AG20443 (cell line): ENCODE measurements around the gene SLC22A17.
A peak's percentile ranks its signal among the peaks of the same experiment; 100 is the strongest.
"Not testable (repeated sequence)": the region's sequence is repeated elsewhere in the genome, so short reads cannot be mapped to it uniquely, and the experiment has no call there.

ENCODE experiments used
- DNase-seq: peaks from one replicate; pipeline ENCODE4 v3.0.0; 2012; ENCODE audit warnings: low spot score, mixed read lengths

Gene SLC22A17

DNA sequence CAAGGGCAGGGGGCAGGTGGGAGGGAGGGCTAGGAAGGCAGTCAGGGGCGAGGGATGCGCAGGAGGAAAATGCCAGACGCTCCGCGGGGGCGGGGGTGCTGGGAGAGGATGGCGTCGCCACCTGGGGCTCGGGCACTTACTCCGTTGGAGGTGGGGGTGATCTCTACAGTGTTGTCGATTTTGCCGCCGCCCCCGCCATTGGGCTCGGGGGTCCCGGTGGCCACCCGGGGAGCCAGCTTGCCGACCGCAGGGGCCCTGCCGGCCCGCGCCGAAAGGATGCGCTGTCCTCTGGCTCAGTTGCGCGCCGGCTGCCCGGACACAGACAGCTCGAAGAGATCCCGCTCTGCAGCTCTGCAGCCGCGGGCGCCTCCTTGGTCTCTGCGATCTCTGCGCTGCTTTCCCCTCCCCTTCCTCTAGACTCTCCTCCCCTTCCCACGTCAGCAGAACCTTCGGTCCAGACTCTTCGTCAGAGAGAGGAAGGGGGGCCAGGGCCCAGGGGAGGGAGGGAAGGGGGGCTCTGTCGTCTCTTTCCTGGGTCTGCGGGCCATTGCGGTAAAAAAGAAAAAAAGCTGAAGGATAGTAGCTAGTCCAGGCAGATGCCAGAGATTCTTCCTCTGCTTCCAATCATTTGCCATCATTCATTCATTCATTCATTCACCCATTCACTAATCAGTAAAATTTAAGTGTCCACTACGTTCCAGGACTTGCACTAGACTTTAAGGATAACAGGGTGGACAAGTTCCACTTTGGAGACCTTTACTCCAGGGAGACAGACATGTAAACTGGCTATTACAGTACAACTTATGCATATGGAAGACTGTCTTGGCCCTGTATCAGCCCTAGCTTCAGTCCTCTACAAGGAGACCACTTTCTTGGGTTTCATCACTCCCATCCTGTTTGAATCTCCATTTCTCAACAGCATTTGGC, at the start of gene SLC22A17:
Gene SLC22A17 (minus strand): TSS at position 382 of the 927 bp plus-strand sequence.
- peak; percentile 95 for DNase-seq

- no peak for DNase-seq
Measured at GRCh38 chr14:23401291-23401690, 48.6 kb upstream of the SLC22A17 start.

DNA sequence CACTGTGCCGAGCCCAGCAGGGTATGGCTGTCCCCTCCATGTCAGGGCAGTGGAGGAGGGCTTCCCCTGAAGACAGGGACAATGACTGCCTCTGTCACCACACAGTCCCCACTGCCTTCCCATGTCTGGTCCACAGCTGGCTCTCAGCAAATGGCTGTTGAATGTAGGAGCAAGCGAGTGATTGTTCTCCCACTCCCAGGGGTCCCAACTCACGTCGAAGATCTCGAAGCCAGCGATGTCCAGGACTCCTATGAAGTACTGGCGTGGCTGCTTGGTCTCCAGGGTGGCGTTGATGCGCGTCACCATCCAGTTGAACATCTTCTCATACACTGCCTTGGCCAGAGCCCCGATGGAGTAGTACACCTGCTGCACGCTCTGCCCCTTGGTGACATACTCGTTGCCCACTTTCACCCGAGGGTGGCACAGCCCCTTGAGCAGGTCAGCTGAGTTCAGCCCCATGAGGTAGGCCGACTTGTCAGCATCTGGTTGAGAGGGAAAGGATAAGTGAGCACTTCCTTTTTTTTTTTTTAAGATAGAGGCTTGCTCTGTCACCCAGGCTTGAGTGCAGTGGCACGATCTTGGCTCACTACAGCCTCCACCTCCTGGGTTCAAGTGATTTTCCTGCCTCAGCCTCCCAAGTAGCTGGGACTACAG, 47.9 kb upstream of the SLC22A17 start:
- DNase-seq, result not testable (repeated sequence)

DNA sequence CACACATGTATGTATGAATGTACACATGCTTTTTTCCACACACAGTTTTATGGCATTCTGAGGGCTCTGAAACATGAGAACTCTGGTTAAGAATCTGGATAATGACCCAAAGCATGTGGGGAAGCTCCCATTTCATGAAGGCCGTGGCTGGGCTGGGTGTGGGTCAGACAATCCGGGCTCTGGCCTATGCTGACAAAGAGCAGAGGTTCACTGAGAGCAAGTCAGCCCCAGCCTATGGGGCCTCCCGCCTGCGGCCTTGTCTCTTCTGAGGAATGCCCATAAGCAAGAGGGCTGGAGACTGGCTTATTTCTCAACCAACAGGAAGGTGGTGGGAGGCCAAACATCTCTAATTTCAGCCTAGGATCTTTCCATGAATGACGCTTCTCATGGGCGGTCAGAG, 46.9 kb upstream of the SLC22A17 start:
- DNase-seq, result no peak

DNA sequence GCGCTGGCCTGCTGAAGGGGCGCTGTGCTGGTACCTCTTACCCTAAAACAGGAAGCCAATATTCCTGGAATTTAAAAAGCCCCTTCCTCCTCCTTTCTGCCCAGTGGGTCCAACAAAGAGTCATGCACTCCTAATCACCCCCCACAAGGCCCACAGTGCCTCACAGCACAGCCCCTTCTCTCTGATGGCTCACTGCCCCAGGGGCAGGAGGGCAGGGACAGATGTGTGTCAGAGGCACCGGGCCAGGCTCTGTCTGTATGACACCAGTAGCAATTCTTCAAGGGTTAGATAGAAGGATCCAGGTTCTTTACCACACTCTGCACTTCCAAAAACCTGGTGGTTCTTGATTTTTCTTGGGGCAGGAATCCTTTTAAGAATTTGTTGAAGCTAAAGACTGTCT, 46.4 kb upstream of the SLC22A17 start:
- no peak for DNase-seq

- no peak for DNase-seq
Measured at GRCh38 chr14:23398348-23398747, 45.7 kb upstream of the SLC22A17 start.

DNA sequence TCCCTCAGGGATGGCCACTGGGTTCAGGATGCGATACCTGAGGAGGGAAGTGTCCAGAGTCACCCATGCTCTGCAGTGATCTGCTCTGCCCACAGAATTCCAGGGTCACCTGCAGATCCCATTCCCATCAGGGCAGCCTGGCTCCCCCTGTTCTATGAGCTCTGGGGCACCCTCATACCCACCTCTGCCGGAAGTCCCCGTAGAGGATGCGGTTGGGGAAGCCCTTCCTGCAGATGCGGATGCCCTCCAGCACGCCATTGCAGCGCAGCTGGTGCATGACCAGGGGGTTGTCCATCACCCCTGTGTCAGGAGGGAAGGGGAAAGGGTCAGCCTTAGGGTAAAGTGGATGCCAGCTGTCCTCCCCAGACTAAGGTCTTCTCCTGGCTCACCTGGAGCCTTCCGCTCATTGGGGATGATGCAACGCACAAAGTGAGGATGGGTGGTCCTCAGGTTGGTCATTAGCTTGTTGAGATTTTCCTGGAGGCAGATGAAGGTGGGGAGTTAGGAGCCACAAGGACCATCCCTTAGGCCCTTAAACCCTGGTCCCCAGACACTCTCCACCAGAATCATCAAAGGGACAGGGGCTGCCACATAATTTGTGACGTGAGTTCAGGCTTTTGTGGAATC, 44.2 kb upstream of the SLC22A17 start:
- no peak for DNase-seq

- DNase-seq, result no peak
Measured at GRCh38 chr14:23396126-23396525, 43.4 kb upstream of the SLC22A17 start.

DNA sequence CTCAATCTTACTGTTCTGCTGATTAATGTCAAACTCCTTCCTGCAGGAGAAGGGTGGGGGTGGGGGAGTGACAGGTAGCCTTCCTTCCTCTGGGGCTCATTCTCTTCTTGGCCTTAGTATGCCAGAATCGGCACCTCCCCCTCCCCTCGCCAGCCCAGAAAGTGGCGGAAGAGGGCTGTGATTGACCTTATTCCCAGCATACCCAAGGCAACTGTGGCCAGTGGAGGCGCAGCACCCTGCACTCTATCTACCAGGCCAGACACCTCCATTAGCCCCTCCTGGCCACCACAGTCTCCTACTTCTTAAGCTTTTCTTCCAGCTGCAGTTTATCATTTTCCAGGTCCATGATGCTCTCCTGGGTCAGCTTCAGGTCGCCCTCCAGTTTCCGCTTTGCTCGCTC, 39.9 kb upstream of the SLC22A17 start:
- no peak for DNase-seq

DNA sequence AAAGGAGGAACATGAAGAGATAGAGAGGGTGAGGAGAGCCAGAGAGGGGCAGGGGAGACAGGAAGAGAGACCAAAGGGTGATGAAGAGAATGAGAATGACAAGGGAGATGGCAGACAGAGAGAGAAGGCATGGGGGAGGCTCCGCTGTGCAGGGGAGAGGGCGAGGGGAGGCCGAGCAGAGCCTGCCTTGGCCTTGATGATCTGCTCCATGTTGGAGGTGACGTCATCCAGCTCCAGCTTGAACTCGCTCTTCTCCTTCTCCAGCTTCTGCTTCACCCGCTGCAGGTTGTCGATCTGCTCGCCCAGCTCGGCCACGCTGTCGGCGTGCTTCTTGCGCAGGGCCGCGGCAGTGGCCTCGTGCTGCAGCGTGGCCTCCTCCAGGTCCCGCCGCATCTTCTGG, 37.2 kb upstream of the SLC22A17 start:
- not testable (repeated sequence) for DNase-seq

GRCh38 chr14:23389396-23389795, 36.7 kb upstream of the SLC22A17 start:
- DNase-seq, result no peak

DNA sequence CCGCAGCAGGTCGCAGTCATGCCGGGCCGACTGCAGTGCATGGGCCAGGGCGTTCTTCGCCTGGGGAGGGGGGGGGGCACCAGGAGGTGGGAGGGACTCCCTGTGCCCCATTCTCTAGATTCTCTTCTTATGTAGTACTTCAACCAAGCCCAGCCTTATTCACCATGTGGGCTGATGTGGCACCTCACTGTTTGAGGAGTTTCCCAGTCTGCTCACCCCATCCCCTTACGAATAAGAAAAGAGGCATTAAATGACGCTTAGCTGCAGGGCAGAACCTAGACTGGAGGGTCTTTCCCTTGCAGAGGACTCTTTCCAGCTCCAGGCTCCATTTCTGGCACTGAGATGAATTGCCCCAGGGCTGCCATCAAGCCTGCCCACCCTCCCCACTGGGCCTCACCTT, 36.3 kb upstream of the SLC22A17 start:
- no peak for DNase-seq

DNA sequence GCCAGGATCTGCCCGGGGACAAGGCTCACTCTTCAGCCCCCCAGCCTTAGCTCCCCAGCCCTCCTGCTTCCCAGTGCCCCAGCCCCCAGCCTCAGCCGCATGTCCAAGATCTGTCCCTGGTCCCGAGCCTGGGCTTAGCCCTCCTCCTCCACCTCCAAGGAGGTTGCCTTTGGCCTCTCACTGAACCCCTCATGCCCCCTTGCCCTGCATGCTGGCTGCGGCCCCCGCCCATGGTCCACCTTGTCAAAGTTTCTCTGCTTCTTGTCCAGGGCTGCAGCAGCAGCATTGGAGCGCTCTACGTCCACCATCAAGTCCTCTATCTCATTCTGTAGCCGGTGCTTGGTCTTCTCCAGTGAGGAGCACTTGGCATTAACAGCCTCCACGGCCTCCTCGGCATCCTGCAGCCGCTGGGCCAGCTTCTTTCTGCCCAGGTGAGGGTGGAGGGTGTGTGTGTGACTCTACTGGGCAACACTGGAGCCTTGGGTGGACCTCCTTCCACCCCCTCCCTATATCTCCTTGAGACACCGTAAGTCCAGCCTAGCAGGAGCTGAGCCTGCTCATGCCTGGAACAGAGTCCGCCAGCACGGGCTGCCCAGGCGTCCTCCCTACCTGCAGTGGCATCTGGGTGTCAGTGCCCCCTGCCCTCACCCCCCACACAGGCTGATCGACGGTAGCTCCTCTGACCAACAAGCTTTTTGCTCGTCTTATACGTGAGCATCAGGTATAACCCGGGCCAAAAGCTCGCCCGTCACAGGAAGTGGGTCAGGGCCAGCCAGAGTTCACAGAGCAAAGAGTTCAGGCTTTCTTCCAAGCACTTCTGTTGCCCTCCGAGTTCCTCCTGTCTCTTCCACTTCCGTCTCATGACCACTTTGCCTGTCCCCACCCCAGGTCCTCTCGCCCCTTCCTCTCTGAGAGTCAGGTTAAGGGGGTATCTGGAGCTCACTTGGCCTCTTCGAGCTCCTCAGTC, 35.5 kb upstream of the SLC22A17 start:
- DNase-seq, result no peak

- no peak for DNase-seq
Measured at GRCh38 chr14:23386999-23387398, 34.3 kb upstream of the SLC22A17 start.

DNA sequence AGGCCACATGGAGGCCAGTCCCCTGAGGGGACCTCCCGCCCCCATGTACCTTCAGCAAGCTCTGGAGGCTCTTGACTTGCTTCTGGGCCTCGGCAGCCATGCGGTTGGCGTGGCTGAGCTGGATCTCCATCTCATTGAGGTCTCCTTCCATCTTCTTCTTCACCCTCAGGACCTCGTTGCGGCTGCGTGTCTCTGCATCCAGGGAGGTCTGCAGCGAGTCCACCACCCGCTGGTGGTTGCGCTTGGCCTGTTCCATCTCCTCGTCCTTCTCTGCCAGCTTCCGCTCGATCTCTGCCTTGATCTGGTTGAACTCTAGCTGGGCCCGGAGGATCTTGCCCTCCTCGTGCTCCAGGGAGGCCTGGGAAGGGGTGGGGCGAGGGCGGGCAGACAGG, 33.6 kb upstream of the SLC22A17 start:
- DNase-seq, result not testable (repeated sequence)

DNA sequence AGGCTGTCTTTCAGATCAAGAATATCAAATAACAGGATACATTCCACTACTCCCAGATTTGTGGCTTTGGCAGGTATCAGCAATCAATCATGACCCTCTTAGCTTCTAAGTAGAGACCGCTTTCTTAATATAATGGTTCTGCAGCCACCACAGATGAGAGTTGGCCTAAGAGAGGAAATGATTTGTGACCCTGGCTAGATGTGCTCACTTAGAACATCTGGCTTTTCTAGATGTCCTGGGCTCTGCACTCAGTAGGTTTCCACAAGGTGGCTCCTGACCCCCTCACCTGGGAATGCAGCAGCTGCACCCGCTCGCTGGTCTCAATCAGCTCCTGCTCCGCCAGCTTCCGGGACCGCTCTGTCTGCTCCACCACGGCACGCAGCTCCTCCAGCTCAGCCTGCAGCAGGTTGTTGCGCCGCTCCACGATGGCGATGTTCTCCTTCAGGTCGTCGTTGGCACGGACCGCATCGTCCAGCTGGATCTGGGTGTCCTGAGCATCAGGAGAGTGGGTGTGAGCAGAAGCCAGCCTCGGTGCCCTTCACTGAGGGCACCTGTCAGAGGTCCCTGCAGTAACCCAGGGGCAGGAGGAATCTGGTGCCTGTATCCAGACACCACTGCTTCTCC, 33.1 kb upstream of the SLC22A17 start:
- no peak for DNase-seq

DNA sequence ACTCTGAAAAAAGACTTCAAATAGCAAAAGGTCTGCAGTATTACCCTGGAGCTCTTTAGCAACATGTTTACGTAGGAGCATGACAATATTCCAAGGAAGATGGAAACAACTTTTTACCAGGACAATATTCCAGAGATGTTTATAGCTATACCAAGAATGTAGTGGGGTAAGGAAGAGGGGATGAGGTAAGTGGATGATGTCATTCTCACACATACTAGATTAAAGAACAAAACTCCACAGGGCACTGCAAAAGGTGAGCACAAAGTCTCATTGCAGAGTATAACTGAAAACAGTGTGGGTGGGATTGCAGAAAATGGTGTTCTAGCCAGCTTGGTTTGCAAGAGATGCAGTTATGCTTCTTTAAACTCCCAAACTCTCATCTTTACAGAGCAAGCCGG, 32.6 kb upstream of the SLC22A17 start:
- no peak for DNase-seq

DNA sequence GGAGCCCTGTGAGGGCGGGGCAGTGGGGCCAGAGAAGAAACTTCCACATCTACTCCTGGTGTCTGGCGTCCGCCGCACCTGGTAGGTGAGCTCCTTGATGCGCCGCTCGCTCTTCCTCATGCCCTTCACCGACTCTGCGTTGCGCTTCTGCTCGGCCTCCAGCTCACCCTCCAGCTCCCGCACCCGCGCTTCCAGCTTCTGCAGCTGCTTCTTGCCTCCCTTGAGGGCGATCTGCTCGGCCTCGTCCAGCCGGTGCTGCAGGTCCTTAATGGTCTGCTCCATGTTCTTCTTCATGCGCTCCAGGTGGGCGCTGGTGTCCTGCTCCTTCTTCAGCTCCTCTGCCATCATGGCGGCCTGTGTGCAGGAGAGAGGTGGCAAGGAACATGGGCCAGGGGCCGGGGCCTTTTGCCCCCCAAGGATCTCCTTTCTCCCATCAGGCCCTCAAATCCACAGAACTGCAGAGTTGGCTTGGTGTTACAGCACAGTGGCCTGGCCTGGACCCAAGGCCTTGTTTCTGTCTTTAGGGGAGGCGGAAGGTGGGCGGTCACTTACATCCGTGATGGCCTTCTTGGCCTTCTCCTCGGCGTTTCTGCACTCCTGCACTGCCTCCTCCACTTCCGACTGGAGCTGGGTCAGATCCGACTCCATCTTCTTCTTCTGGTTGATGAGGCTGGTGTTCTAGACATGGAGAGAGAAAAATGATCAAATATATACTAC, 31.8 kb upstream of the SLC22A17 start:
- DNase-seq, result no peak

DNA sequence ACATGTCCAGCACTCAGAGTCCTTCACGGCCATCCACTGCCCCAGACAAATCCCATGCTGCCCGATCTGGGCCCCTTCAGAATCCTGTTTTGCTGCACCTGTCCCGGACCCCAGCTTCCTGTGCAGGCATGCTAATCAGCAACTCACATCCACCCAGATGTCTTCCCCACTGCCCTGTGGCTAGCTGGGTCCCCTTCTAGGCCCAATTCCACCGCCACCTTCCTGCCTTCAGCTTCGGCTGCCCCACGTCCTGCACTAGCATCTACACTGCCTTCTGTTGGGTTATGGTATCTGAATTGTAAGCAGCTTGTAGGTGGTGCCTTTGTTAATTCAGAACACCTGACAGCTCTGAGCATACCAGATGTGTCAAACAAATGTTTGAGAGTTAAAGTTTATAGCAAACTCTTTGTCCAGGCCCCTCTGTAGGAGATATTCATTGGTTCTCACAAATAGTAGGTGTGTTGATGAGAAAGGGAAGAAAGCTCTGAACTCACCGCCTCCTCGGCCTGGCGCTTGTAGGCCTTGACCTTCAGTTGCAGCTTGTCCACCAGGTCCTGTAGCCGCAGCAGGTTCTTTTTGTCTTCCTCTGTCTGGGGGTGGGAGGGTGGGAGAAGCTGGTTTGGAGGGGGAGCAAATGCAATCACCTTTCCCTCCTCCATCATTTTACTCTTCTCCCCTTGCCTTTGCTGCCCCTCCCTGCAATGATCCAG, 30.2 kb upstream of the SLC22A17 start:
- no peak for DNase-seq

- no peak for DNase-seq
Measured at GRCh38 chr14:23382276-23382675, 29.6 kb upstream of the SLC22A17 start.
